ENCODE measurements around the gene ADGRG3.

ADGRG3 gene

GRCh38 chr16:57623251-57624043 lies 44.7 kb upstream of the ADGRG3 start:
- Histone ChIP-seq H4K91ac (ENCODE audit: low read length) (no peak overlapping the region), H3K14ac (ENCODE audit: low read length in 2 of 2) (no peak overlapping the region), H3K18ac (ENCODE audit: low read depth in 1 of 2, low read length in 2 of 2) (no peak overlapping the region), H3K23ac (ENCODE audit: low read length in 2 of 2) (no peak overlapping the region), H3K9ac (ENCODE audit: low read length) (no peak overlapping the region), H3K4me2 (ENCODE audit: low read length, poor library complexity, severe bottlenecking) (no peak overlapping the region), H3K27me3 (ENCODE audit: control insufficient read depth in 1 of 2, insufficient read depth in 1 of 2, low read length in 2 of 2) (no peaks in the 10 kb centered on the region), H3K4me3 (ENCODE audit: insufficient read depth in 1 of 2, low read depth in 1 of 2, low read length in 2 of 2) (no peak overlapping the region), H2AK5ac (ENCODE audit: low read length, severe bottlenecking) (peak overlapping the region; percentile 80), H4K8ac (ENCODE audit: low read length) (peak overlapping the region; percentile 5), H2BK15ac (ENCODE audit: low read depth, poor library complexity, severe bottlenecking) (no peak overlapping the region), H3K27ac (ENCODE audit: low read length, poor library complexity, severe bottlenecking) (peak overlapping the region; percentile 63), H3K9me3 (ENCODE audit: control insufficient read depth, low read length) (no peaks in the 10 kb centered on the region), H2BK5ac (ENCODE audit: low read depth, low read length, poor library complexity, severe bottlenecking) (peak overlapping the region; percentile 32), H2BK12ac (ENCODE audit: low read length in 2 of 2) (no peak overlapping the region), H3K79me1 (replicated peaks; ENCODE audit: low read length, poor library complexity, severe bottlenecking) (no peaks in the 10 kb centered on the region), H3K36me3 (ENCODE audit: control insufficient read depth in 1 of 2, insufficient read depth in 2 of 2, low read depth in 1 of 2, low read length in 2 of 2) (no peaks in the 10 kb centered on the region), H2BK120ac (ENCODE audit: low read depth, low read length) (no peak overlapping the region), H3K4ac (ENCODE audit: low read depth in 1 of 2, low read length in 2 of 2) (no peak overlapping the region), H2AFZ (ENCODE audit: low read depth, low read length) (no peak overlapping the region), H3K4me1 (ENCODE audit: control insufficient read depth, insufficient read depth, low read depth, low read length) (peaks cover 73% of the 10 kb centered on the region)
- DNase-seq, result peak; percentile 27
- 74% methylated on average over 17 of the region's 17 CpGs for WGBS

GRCh38 chr16:57624044-57624688 lies 43.9 kb upstream of the ADGRG3 start:
- H2BK5ac ChIP-seq (ENCODE audit: low read depth, low read length, poor library complexity, severe bottlenecking), result peak overlapping the region; percentile 32
- DNase-seq, result no peak
- no peak overlapping the region for H3K4me2 ChIP-seq (ENCODE audit: low read length, poor library complexity, severe bottlenecking)
- no peak overlapping the region for H2AFZ ChIP-seq (ENCODE audit: low read depth, low read length)
- H3K9me3 ChIP-seq (ENCODE audit: control insufficient read depth, low read length), result no peaks in the 10 kb centered on the region
- peaks cover under 1% of the 10 kb centered on the region for H3K79me1 ChIP-seq (replicated peaks; ENCODE audit: low read length, poor library complexity, severe bottlenecking)
- no peak overlapping the region for H4K8ac ChIP-seq (ENCODE audit: low read length)
- H3K14ac ChIP-seq (ENCODE audit: low read length in 2 of 2), result no peak overlapping the region
- no peak overlapping the region for H2BK12ac ChIP-seq (ENCODE audit: low read length in 2 of 2)
- peak overlapping the region; percentile 97 for H2AK5ac ChIP-seq (ENCODE audit: low read length, severe bottlenecking)
- H3K27me3 ChIP-seq (ENCODE audit: control insufficient read depth in 1 of 2, insufficient read depth in 1 of 2, low read length in 2 of 2), result no peaks in the 10 kb centered on the region
- no peak overlapping the region for H3K9ac ChIP-seq (ENCODE audit: low read length)
- H3K18ac ChIP-seq (ENCODE audit: low read depth in 1 of 2, low read length in 2 of 2), result no peak overlapping the region
- H3K4ac ChIP-seq (ENCODE audit: low read depth in 1 of 2, low read length in 2 of 2), result no peak overlapping the region
- peaks cover 80% of the 10 kb centered on the region for H3K4me1 ChIP-seq (ENCODE audit: control insufficient read depth, insufficient read depth, low read depth, low read length)
- WGBS, result 86% methylated on average over 8 of the region's 8 CpGs
- H4K91ac ChIP-seq (ENCODE audit: low read length), result no peak overlapping the region
- no peak overlapping the region for H3K4me3 ChIP-seq (ENCODE audit: insufficient read depth in 1 of 2, low read depth in 1 of 2, low read length in 2 of 2)
- H2BK15ac ChIP-seq (ENCODE audit: low read depth, poor library complexity, severe bottlenecking), result no peak overlapping the region
- H3K23ac ChIP-seq (ENCODE audit: low read length in 2 of 2), result no peak overlapping the region
- H3K36me3 ChIP-seq (ENCODE audit: control insufficient read depth in 1 of 2, insufficient read depth in 2 of 2, low read depth in 1 of 2, low read length in 2 of 2), result no peaks in the 10 kb centered on the region
- H2BK120ac ChIP-seq (ENCODE audit: low read depth, low read length), result no peak overlapping the region
- peak overlapping the region; percentile 63 for H3K27ac ChIP-seq (ENCODE audit: low read length, poor library complexity, severe bottlenecking)

- Histone ChIP-seq H3K4me3 (ENCODE audit: insufficient read depth in 1 of 2, low read depth in 1 of 2, low read length in 2 of 2) (no peak overlapping the region), H2AK5ac (ENCODE audit: low read length, severe bottlenecking) (peak overlapping the region; percentile 97), H2AFZ (ENCODE audit: low read depth, low read length) (no peak overlapping the region), H4K91ac (ENCODE audit: low read length) (no peak overlapping the region), H3K4me2 (ENCODE audit: low read length, poor library complexity, severe bottlenecking) (no peak overlapping the region), H3K27ac (ENCODE audit: low read length, poor library complexity, severe bottlenecking) (no peak overlapping the region), H3K4ac (ENCODE audit: low read depth in 1 of 2, low read length in 2 of 2) (no peak overlapping the region), H3K4me1 (ENCODE audit: control insufficient read depth, insufficient read depth, low read depth, low read length) (peaks cover 84% of the 10 kb centered on the region), H3K18ac (ENCODE audit: low read depth in 1 of 2, low read length in 2 of 2) (no peak overlapping the region), H2BK15ac (ENCODE audit: low read depth, poor library complexity, severe bottlenecking) (no peak overlapping the region), H3K27me3 (ENCODE audit: control insufficient read depth in 1 of 2, insufficient read depth in 1 of 2, low read length in 2 of 2) (no peaks in the 10 kb centered on the region), H3K36me3 (ENCODE audit: control insufficient read depth in 1 of 2, insufficient read depth in 2 of 2, low read depth in 1 of 2, low read length in 2 of 2) (no peaks in the 10 kb centered on the region), H4K8ac (ENCODE audit: low read length) (no peak overlapping the region), H3K9me3 (ENCODE audit: control insufficient read depth, low read length) (no peaks in the 10 kb centered on the region), H2BK5ac (ENCODE audit: low read depth, low read length, poor library complexity, severe bottlenecking) (no peak overlapping the region), H3K79me1 (replicated peaks; ENCODE audit: low read length, poor library complexity, severe bottlenecking) (peaks cover 4% of the 10 kb centered on the region), H2BK12ac (ENCODE audit: low read length in 2 of 2) (no peak overlapping the region), H3K14ac (ENCODE audit: low read length in 2 of 2) (no peak overlapping the region), H3K9ac (ENCODE audit: low read length) (no peak overlapping the region), H2BK120ac (ENCODE audit: low read depth, low read length) (no peak overlapping the region), H3K23ac (ENCODE audit: low read length in 2 of 2) (no peak overlapping the region)
- DNase-seq, result no peak
- 88% methylated on average over 16 of the region's 17 CpGs for WGBS
Measured at GRCh38 chr16:57624806-57625500, 43.2 kb upstream of the ADGRG3 start.
